K562 (cell line): ENCODE measurements around the gene ZNF669. TPM values are rescaled to one million over a fixed set of nuclear protein-coding genes. Genes with fewer than 3 reads are reported as not detected.

Experiments used
- FOSL1 ChIP-seq: fragments of 200-800 bp; sonication (Bioruptor generic); conservative IDR thresholded peaks from 2 replicates; pipeline ENCODE4 v1.6.1; 2016; ENCODE audit warnings: missing genetic modification characterization, missing compliant biosample characterization
- NFXL1 ChIP-seq: fragments of 450-650 bp; formaldehyde crosslinking; IDR thresholded peaks from 2 replicates; pipeline ENCODE4 v1.4.0; 2021; ENCODE audit warnings: mild to moderate bottlenecking
- RAD21 ChIP-seq, 2 experiments: fragments of 250-450 bp in 1 of 2; fragments of 450-650 bp in 1 of 2; sonication (Bioruptor Pico) in 1 of 2; formaldehyde crosslinking in 1 of 2; IDR thresholded peaks in 1 of 2; conservative IDR thresholded peaks in 1 of 2; 2 replicates each; pipeline versions ENCODE4 v1.4.0 to v1.8.0; 2020 to 2022; ENCODE audit warnings: mild to moderate bottlenecking in 2 of 2, moderate library complexity in 1 of 2
- REST ChIP-seq, 2 experiments: fragments of 450-650 bp; formaldehyde crosslinking in 1 of 2; IDR thresholded peaks; 2 replicates each; pipeline versions ENCODE4 v1.4.0 to v1.6.1; 2014 to 2020; ENCODE audit warnings: mild to moderate bottlenecking in 2 of 2, borderline replicate concordance in 1 of 2, low read depth in 1 of 2
- SFPQ ChIP-seq: fragments of 200-400 bp; formaldehyde crosslinking; IDR thresholded peaks from 2 replicates; pipeline ENCODE4 v1.6.1; 2017; ENCODE audit warnings: mild to moderate bottlenecking, low read depth, low read length, moderate library complexity
- SP2 ChIP-seq: IDR thresholded peaks from 2 replicates; pipeline ENCODE4 v1.6.1; 2011; ENCODE audit warnings: mild to moderate bottlenecking, low read depth, low read length, moderate library complexity; ENCODE audit not compliant: poor library complexity, severe bottlenecking; ENCODE audit errors: extremely low read depth
- TFAP4 ChIP-seq: sonication (generic); formaldehyde crosslinking; IDR thresholded peaks from 2 replicates; pipeline ENCODE4 v1.8.0; 2022; ENCODE audit warnings: missing genetic modification reagents, mild to moderate bottlenecking, moderate library complexity, borderline replicate concordance
- ZBTB7A ChIP-seq: IDR thresholded peaks from 2 replicates; pipeline ENCODE4 v1.6.1; 2011; ENCODE audit warnings: low read depth, mild to moderate bottlenecking, low read length, moderate library complexity, borderline replicate concordance; ENCODE audit not compliant: control insufficient read depth
- ZNF133 ChIP-seq: fragments of 250-450 bp; sonication (Bioruptor Pico); IDR thresholded peaks from 2 replicates; pipeline ENCODE4 v1.4.0; 2020; ENCODE audit warnings: mild to moderate bottlenecking
- ZNF518B ChIP-seq: fragments of 250-450 bp; sonication (Bioruptor Pico); IDR thresholded peaks from 2 replicates; pipeline ENCODE4 v1.5.0; 2021; ENCODE audit warnings: mild to moderate bottlenecking, moderate library complexity
- polyA plus RNA-seq, 8 experiments: library from polyadenylated mRNA; depleted of rRNA in 4 of 8; stranded (reverse) in 5 of 8; unstranded in 3 of 8; fragments of >200 nt; fragmentation: Nextera tagmentation in 2 of 8; fragmentation: Illumina TruSeq in 1 of 8; extraction: Ambion mirVana in 2 of 8; extraction: Trizol in 1 of 8; gene quantifications; 2 replicates each; pipeline versions ENCODE4 v1.2.1 to v1.2.3, GENCODE V29; 2011 to 2014; ENCODE audit warnings: inconsistent platforms in 1 of 8, missing spikeins in 1 of 8
- total RNA-seq, 7 experiments: library from RNA; depleted of rRNA in 6 of 7; stranded (reverse); fragments of >200 nt in 6 of 7; fragmentation: Illumina TruSeq in 2 of 7; extraction: Trizol in 2 of 7; gene quantifications; 2 replicates each; pipeline versions ENCODE4 v1.2.1 to v1.2.3, GENCODE V29; 2011 to 2021; ENCODE audit warnings: low replicate concordance in 1 of 7

Gene ZNF669
- total and polyA plus RNA-seq, 9 of the 15 experiments (the other 6 are each of a cell fraction or from before 2014, with no cell fraction given) = 5.3 to 18.3 (median 10.2) TPM

- TF ChIP-seq REST (IDR thresholded peaks at IDR 0.05; ENCODE audit: borderline replicate concordance) (peak; percentile 27; the same call in 1 of the 2 replicates), REST (CRISPR knock-in tag; IDR thresholded peaks at IDR 0.05; ENCODE audit: low read depth) (peak; percentile 71; the same call in 1 of the 2 replicates), RAD21 (CRISPR knock-in tag; conservative IDR thresholded peaks at IDR 0.05 in 1 of 2, IDR thresholded peaks at IDR 0.05 in 1 of 2) (no peak), NFXL1 (CRISPR knock-in tag) (no peak), TFAP4 (peak; percentile 82; the same call in 1 of the 2 replicates), SP2 (peak; percentile 54), ZNF518B (no peak), SFPQ (no peak), FOSL1 (tag) (peak; percentile 73), ZNF133 (no peak), ZBTB7A (no peak; the same call in 1 of the 2 replicates)
Observed at GRCh38 chr1:247103859-247104591, at the start of gene ZNF669 (continued).
